ENCODE results near the gene PARN. TPM values are rescaled to one million over a fixed set of nuclear protein-coding genes. Genes with fewer than 3 reads are reported as not detected.

The PARN gene
- total and polyA plus RNA-seq, 2 of the 4 experiments (the other 2 are of a cell fraction), result 24.6 to 25.1 TPM

GRCh38 chr16:14452066-14452465, 178.0 kb downstream of the PARN start:
- no CpG with 5 or more reads among the region's 3 CpGs for WGBS, 2 experiments (ENCODE audit: extremely low coverage in 2 of 2, insufficient read length in 1 of 2)
- Histone ChIP-seq H3K18ac (ENCODE audit: low read depth, low read length) (no peak overlapping the region), H3K4me3 (ENCODE audit: insufficient read depth, low read depth, low read length) (no peak overlapping the region), H2AK9ac (replicated peaks; ENCODE audit: low read depth, low read length, poor library complexity) (no peak overlapping the region), H3K4ac (ENCODE audit: low read depth, low read length) (no peak overlapping the region), H3K36me3 (ENCODE audit: control insufficient read depth, insufficient read depth, low read length) (no peaks in the 10 kb centered on the region), H2BK20ac (ENCODE audit: low read depth, low read length) (no peak overlapping the region), H3K4me2 (ENCODE audit: low read depth, low read length) (no peak overlapping the region), H3K27me3 (ENCODE audit: control insufficient read depth, insufficient read depth, low read length) (no peaks in the 10 kb centered on the region), H2AFZ (replicated peaks; ENCODE audit: low read length, poor library complexity) (no peak overlapping the region), H4K5ac (ENCODE audit: low read depth, low read length) (no peak overlapping the region), H4K91ac (ENCODE audit: insufficient read depth, low read depth, low read length) (no peak overlapping the region), H3K9me3 (ENCODE audit: control insufficient read depth, insufficient read depth, low read length) (no peaks in the 10 kb centered on the region), H3K4me1 (ENCODE audit: control insufficient read depth, insufficient read depth, low read length) (peaks cover 13% of the 10 kb centered on the region), H3K14ac (replicated peaks; ENCODE audit: low read depth, low read length) (no peak overlapping the region), H2BK15ac (ENCODE audit: low read depth, low read length) (no peak overlapping the region), H2AK5ac (ENCODE audit: low read depth, low read length) (no peak overlapping the region), H4K8ac (ENCODE audit: low read depth in 2 of 2, low read length in 2 of 2) (no peak overlapping the region), H3K9me1 (ENCODE audit: insufficient read depth, low read length) (peaks cover 11% of the 10 kb centered on the region), H4K20me1 (ENCODE audit: insufficient read depth, low read length) (no peaks in the 10 kb centered on the region; the same call in 1 of the 2 replicates), H3K23ac (ENCODE audit: low read depth, low read length) (no peak overlapping the region), H2BK5ac (ENCODE audit: low read depth, low read length, poor library complexity, severe bottlenecking) (no peak overlapping the region), H2BK120ac (ENCODE audit: low read depth, low read length) (no peak overlapping the region), H3K56ac (ENCODE audit: extremely low read depth, insufficient read depth, low read length) (no peak overlapping the region), H3K79me1 (ENCODE audit: low read depth in 1 of 2, low read length in 2 of 2) (no peaks in the 10 kb centered on the region; a peak in 1 of 4 replicates), H3K27ac (ENCODE audit: insufficient read depth, low read length) (no peak overlapping the region), H3K9ac (ENCODE audit: low read depth, low read length) (no peak overlapping the region)
- in situ Hi-C loops (cut with MboI; ENCODE audit: low sequenced_read_pairs) (no loop called here), dilution Hi-C loops (cut with HindIII; ENCODE audit: low sequenced_read_pairs, unreplicated experiment) (no loop called here), intact Hi-C loops (cut with micrococcal nuclease) (loop anchor here (2.0 to 5.0 kb wide), 2 partner anchors 17 to 75 kb away; no protein-coding TSS in a partner anchor)
- CTCF ChIA-PET, result no interaction called here
- TF ChIP-seq CHD1 (IDR thresholded peaks at IDR 0.05; ENCODE audit: low read depth, low read length), result no peak
- TF ChIP-seq FOS (IDR thresholded peaks at IDR 0.05; ENCODE audit: low read depth, low read length), result no peak
- no peak for TF ChIP-seq MAFK (IDR thresholded peaks at IDR 0.05; ENCODE audit: low read depth, low read length)
- TF ChIP-seq RCOR1 (IDR thresholded peaks at IDR 0.05; ENCODE audit: insufficient replicate concordance, low read length), result no peak
- TF ChIP-seq SMC3 (IDR thresholded peaks at IDR 0.05; ENCODE audit: low read depth, low read length), result no peak
- no peak for TF ChIP-seq CTCF (conservative IDR thresholded peaks at IDR 0.05; ENCODE audit: low read depth, low read length)
- no peak for TF ChIP-seq POLR2A (IDR thresholded peaks at IDR 0.05; ENCODE audit: low read depth, low read length)
- TF ChIP-seq RFX5 (IDR thresholded peaks at IDR 0.05; ENCODE audit: low read depth, low read length), result no peak
- no peak for TF ChIP-seq RAD21 (IDR thresholded peaks at IDR 0.05; ENCODE audit: low read length)
- no peak for TF ChIP-seq MXI1 (IDR thresholded peaks at IDR 0.05; ENCODE audit: borderline replicate concordance, low read depth, low read length)
- TF ChIP-seq BHLHE40 (IDR thresholded peaks at IDR 0.05; ENCODE audit: low read depth, low read length), result no peak
- no peak for TF ChIP-seq MAZ (IDR thresholded peaks at IDR 0.05; ENCODE audit: borderline replicate concordance, low read depth, low read length)
- TF ChIP-seq USF2 (IDR thresholded peaks at IDR 0.05; ENCODE audit: low read depth, low read length), result no peak
- POLR2A ChIA-PET (ENCODE audit: unreplicated experiment), result no interaction called here
- ATAC-seq (ENCODE audit: low read depth) (0 out of 2 replicates have a peak, but pooled peaks have one; percentile 27), DNase-seq (peak; percentile 55)
- BruUV-seq (replicated peaks), result no TSS peak
